HCT116 (cell line): ENCODE data around the gene POLK. TPM values are rescaled to one million over a fixed set of nuclear protein-coding genes. Genes with fewer than 3 reads are reported as not detected.

Experiments
- ATAC-seq: fragments of 200-7000 bp; cut with Tn5 transposase; 2 replicates; pipeline ENCODE4 v1.9.1; 2020; ENCODE audit warnings: mild to moderate bottlenecking, moderate library complexity
- BruUV-seq: library from RNA; stranded (reverse); fragments of 400-500 nt; replicated peaks from 2 replicates; lab custom pipeline; 2021; lab: Mats Ljungman, UMichigan
- CTCF ChIA-PET: fragments of 300-600 bp; sonication (Branson Sonifier 250); formaldehyde crosslinking; loops from one replicate; lab custom pipeline; 2021; ENCODE audit warnings: antibody characterized with exemption; lab: Charles Lee
- POLR2A ChIA-PET: fragments of 300-600, 350-600 bp; sonication (Branson Sonifier 250); formaldehyde crosslinking; loops from one replicate; lab custom pipeline; 2021; ENCODE audit warnings: antibody characterized with exemption; lab: Charles Lee
- RAD21 ChIA-PET, 2 experiments: fragments of 300-600 bp; sonication (Branson Sonifier 250); formaldehyde crosslinking; loops; one replicate each; lab custom pipeline; 2023; ENCODE audit warnings: low total read pairs in 2 of 2; ENCODE audit not compliant: uncharacterized antibody in 2 of 2, unreplicated experiment in 2 of 2, low non-redundant PET in 1 of 2; lab: Charles Lee
- DNase-seq: peaks from one replicate; pipeline ENCODE4 v3.0.0-alpha.2; 2010; ENCODE audit warnings: low read depth, low spot score
- H2AFZ ChIP-seq: fragments of 200-600 bp; shearing (Covaris generic), sonication (generic); 2 replicates; pipeline ENCODE4 v1.6.1; 2017; ENCODE audit warnings: low read depth, mixed run types, mixed read lengths, antibody characterized with exemption, low read length; ENCODE audit not compliant: poor library complexity, severe bottlenecking
- H3K27ac ChIP-seq: 2 replicates; pipeline ENCODE4 v1.5.1; 2012; ENCODE audit warnings: low read depth, low read length
- H3K27me3 ChIP-seq: fragments of 200-600 bp; sonication (generic); 2 replicates; pipeline ENCODE4 v1.6.1; 2016; ENCODE audit warnings: mixed run types, low read length, mixed read lengths; ENCODE audit not compliant: insufficient read depth
- H3K36me3 ChIP-seq, 2 experiments: fragments of 200-500 bp in 1 of 2; fragments of 200-600 bp in 1 of 2; sonication (Bioruptor generic) in 1 of 2; sonication (generic) in 1 of 2; 2 replicates each; pipeline versions ENCODE4 v1.5.1 to v1.6.1; 2014 to 2016; ENCODE audit warnings: low read length in 2 of 2, inconsistent platforms in 1 of 2, mixed read lengths in 1 of 2, mixed run types in 1 of 2; ENCODE audit not compliant: insufficient read depth in 2 of 2, control insufficient read depth in 1 of 2
- H3K4me1 ChIP-seq, 2 experiments: fragments of 200-600 bp in 1 of 2; sonication (generic) in 1 of 2; 2 replicates each; pipeline versions ENCODE4 v1.5.1 to v1.6.1; 2012 to 2017; ENCODE audit warnings: low read length in 2 of 2, inconsistent platforms in 1 of 2, mild to moderate bottlenecking in 1 of 2, mixed read lengths in 1 of 2, mixed run types in 1 of 2, moderate library complexity in 1 of 2; ENCODE audit not compliant: insufficient read depth in 2 of 2, control insufficient read depth in 1 of 2
- H3K4me2 ChIP-seq: fragments of 200-600 bp; sonication (generic); 2 replicates; pipeline ENCODE4 v1.6.1; 2017; ENCODE audit warnings: mixed run types, low read length, mixed read lengths
- H3K4me3 ChIP-seq, 2 experiments: fragments of 200-600 bp in 1 of 2; sonication (generic) in 1 of 2; replicated peaks in 1 of 2; 2 replicates each; pipeline ENCODE4 v1.5.1; 2011 to 2016; ENCODE audit warnings: low read length in 2 of 2, control low read depth in 1 of 2, low read depth in 1 of 2, mild to moderate bottlenecking in 1 of 2, mixed read lengths in 1 of 2, mixed run types in 1 of 2
- H3K79me2 ChIP-seq: fragments of 200-600 bp; sonication (generic); 2 replicates; pipeline ENCODE4 v1.6.1; 2017; ENCODE audit warnings: mild to moderate bottlenecking, mixed run types, low read length, moderate library complexity, mixed read lengths; ENCODE audit not compliant: insufficient read depth
- H3K9ac ChIP-seq: fragments of 200-600 bp; sonication (generic); 2 replicates; pipeline ENCODE4 v1.6.1; 2016; ENCODE audit warnings: low read length, mixed read lengths
- H3K9me2 ChIP-seq: fragments of 200-600 bp; sonication (generic), shearing (Covaris generic); 2 replicates; pipeline ENCODE4 v1.6.1; 2017; ENCODE audit warnings: mixed run types, mild to moderate bottlenecking, moderate library complexity; ENCODE audit not compliant: insufficient read depth
- H3K9me3 ChIP-seq, 2 experiments: fragments of 200-500 bp in 1 of 2; fragments of 200-600 bp in 1 of 2; sonication (Bioruptor generic) in 1 of 2; sonication (generic) in 1 of 2; 2 replicates each; pipeline ENCODE4 v1.6.1; 2014 to 2017; ENCODE audit warnings: low read length in 2 of 2, mixed read lengths in 2 of 2, inconsistent platforms in 1 of 2, low read depth in 1 of 2, mild to moderate bottlenecking in 1 of 2, mixed run types in 1 of 2, moderate library complexity in 1 of 2; ENCODE audit not compliant: control insufficient read depth in 1 of 2, insufficient read depth in 1 of 2
- H4K20me1 ChIP-seq: fragments of 200-600 bp; sonication (generic), shearing (Covaris generic); 2 replicates; pipeline ENCODE4 v1.6.1; 2017; ENCODE audit warnings: mixed run types, mild to moderate bottlenecking, moderate library complexity; ENCODE audit not compliant: insufficient read depth
- CBX3 ChIP-seq: IDR thresholded peaks from 2 replicates; pipeline ENCODE4 v1.6.1; 2012; ENCODE audit warnings: low read depth
- CTCF ChIP-seq, 3 experiments: fragments of 200-600 bp in 1 of 3; sonication (generic) in 1 of 3; IDR thresholded peaks in 2 of 3; conservative IDR thresholded peaks in 1 of 3; 2 replicates each; pipeline ENCODE4 v1.5.1; 2012 to 2017; ENCODE audit warnings: low read depth in 2 of 3, low read length in 2 of 3, antibody characterized with exemption in 1 of 3, borderline replicate concordance in 1 of 3, control low read depth in 1 of 3, mild to moderate bottlenecking in 1 of 3, mixed read lengths in 1 of 3, mixed run types in 1 of 3, moderate library complexity in 1 of 3; ENCODE audit not compliant: insufficient read depth in 1 of 3
- ELF1 ChIP-seq: IDR thresholded peaks from 2 replicates; pipeline ENCODE4 v1.6.1; 2012; ENCODE audit warnings: low read depth, borderline replicate concordance
- EZH2phosphoT487 ChIP-seq: fragments of 200-600 bp; IDR thresholded peaks from 2 replicates; pipeline ENCODE4 v1.6.1; 2018; ENCODE audit warnings: antibody characterized with exemption, borderline replicate concordance
- JUND ChIP-seq: IDR thresholded peaks from 2 replicates; pipeline ENCODE4 v1.6.1; 2012
- MAX ChIP-seq: IDR thresholded peaks from 2 replicates; pipeline ENCODE4 v1.6.1; 2012
- POLR2A ChIP-seq: IDR thresholded peaks from 2 replicates; pipeline ENCODE4 v1.7.0; 2011; ENCODE audit warnings: borderline replicate concordance; ENCODE audit not compliant: insufficient read depth, insufficient read length; ENCODE audit errors: extremely low read depth
- POLR2AphosphoS5 ChIP-seq: IDR thresholded peaks from 2 replicates; pipeline ENCODE4 v1.6.1; 2011; ENCODE audit warnings: mild to moderate bottlenecking, low read depth, low read length, moderate library complexity
- RAD21 ChIP-seq: IDR thresholded peaks from 2 replicates; pipeline ENCODE4 v1.6.1; 2012; ENCODE audit warnings: low read depth, mild to moderate bottlenecking
- REST ChIP-seq: IDR thresholded peaks from 2 replicates; pipeline ENCODE4 v1.6.1; 2012; ENCODE audit warnings: low read depth
- SIN3A ChIP-seq: IDR thresholded peaks from 2 replicates; pipeline ENCODE4 v1.6.1; 2012; ENCODE audit warnings: low read depth
- SP1 ChIP-seq: IDR thresholded peaks from 2 replicates; pipeline ENCODE4 v1.6.1; 2012; ENCODE audit warnings: low read depth
- SRF ChIP-seq: IDR thresholded peaks from 2 replicates; pipeline ENCODE4 v1.6.1; 2012; ENCODE audit warnings: low read depth
- TCF7L2 ChIP-seq: IDR thresholded peaks from 2 replicates; pipeline ENCODE4 v1.7.0; 2011; ENCODE audit warnings: borderline replicate concordance, inconsistent platforms; ENCODE audit not compliant: insufficient read depth, insufficient read length; ENCODE audit errors: extremely low read depth
- YY1 ChIP-seq: IDR thresholded peaks from 2 replicates; pipeline ENCODE4 v1.6.1; 2011; ENCODE audit warnings: low read length, low read depth, moderate library complexity, mild to moderate bottlenecking; ENCODE audit not compliant: insufficient replicate concordance; ENCODE audit errors: extremely low read depth
- ZBTB33 ChIP-seq: IDR thresholded peaks from 2 replicates; pipeline ENCODE4 v1.6.1; 2011; ENCODE audit warnings: mild to moderate bottlenecking, low read length, moderate library complexity; ENCODE audit not compliant: insufficient replicate concordance; ENCODE audit errors: extremely low read depth
- ZFX ChIP-seq: fragments of 450-650 bp; IDR thresholded peaks from 2 replicates; pipeline ENCODE4 v1.6.1; 2017
- ZNF274 ChIP-seq: fragments of 200-500 bp; sonication (Bioruptor generic); IDR thresholded peaks from 2 replicates; pipeline ENCODE4 v1.6.1; 2014; ENCODE audit warnings: mild to moderate bottlenecking, low read depth, low read length, inconsistent platforms
- intact Hi-C: fragments of 100-400 bp; cut with micrococcal nuclease; formaldehyde crosslinking; loops from 2 replicates; pipeline ENCODE4 v1.10.0; 2022
- total RNA-seq: library from RNA; stranded (reverse); gene quantifications from one replicate; pipeline ENCODE4 v1.2.1, GENCODE V29; 2021; ENCODE audit not compliant: unreplicated experiment

POLK gene
- total RNA-seq, 1 experiment from 2014 or later = 17.3 TPM

- no peak for DNase-seq
- peaks cover 3% of the 10 kb centered on the region; the same call in 1 of the 2 replicates for H4K20me1 ChIP-seq
- TF ChIP-seq ELF1 (no peak), POLR2A (no peak), REST (no peak), ZBTB33 (no peak), RAD21 (no peak), MAX (no peak), ZFX (no peak), CBX3 (no peak), SP1 (no peak), JUND (no peak), SRF (no peak), SIN3A (no peak), TCF7L2 (no peak), EZH2phosphoT487 (no peak), POLR2AphosphoS5 (no peak), CTCF (IDR thresholded peaks at IDR 0.05 in 2 of 3, conservative IDR thresholded peaks at IDR 0.05 in 1 of 3; ENCODE audit: borderline replicate concordance in 1 of 3, insufficient read depth in 1 of 3, low read depth in 2 of 3, low read length in 2 of 3) (no peak), ZNF274 (no peak), YY1 (no peak)
- TF ChIP-seq, all 23 proteins: peak for 0
- no peaks in the 10 kb centered on the region for H3K27me3 ChIP-seq
- no peaks in the 10 kb centered on the region for H3K9me3 ChIP-seq
- H3K79me2 ChIP-seq = peaks cover 64% of the 10 kb centered on the region
- no peaks in the 10 kb centered on the region for H3K36me3 ChIP-seq
- no TSS peak for BruUV-seq
- peaks cover 7 to 18% of the 10 kb centered on the region in 2 experiments; a peak in 3 of 4 replicates for H3K4me1 ChIP-seq
- RAD21 ChIA-PET = interaction anchor here in 1 of 2 experiments (1.0 kb wide), 1 partner anchor 36 kb away, joined by 3 read pairs; no protein-coding TSS in a partner anchor
- no peak overlapping the region for H3K27ac ChIP-seq
- H2AFZ ChIP-seq = no peak overlapping the region
- no peaks in the 10 kb centered on the region for H3K9me2 ChIP-seq
- CTCF ChIA-PET = no interaction called here
- intact Hi-C loops = no loop called here
- H3K9ac ChIP-seq = no peak overlapping the region
- ATAC-seq = no peak
- peak overlapping the region; percentile 93 for H3K4me2 ChIP-seq
- POLR2A ChIA-PET = no interaction called here
- H3K4me3 ChIP-seq = peak overlapping the region; percentile 83 to 90; a peak in 2 of 4 replicates
Measured at GRCh38 chr5:75509546-75509945, 2.1 kb upstream of the POLK start.
